GM19438 (cell line): Measurements from ENCODE around the gene FGR.

Source experiments
- ATAC-seq: cut with Tn5 transposase; IDR thresholded peaks from one replicate; pipeline ENCODE4 v1.9.1; 2021; ENCODE audit warnings: low read depth; ENCODE audit not compliant: unreplicated experiment

FGR gene

DNA sequence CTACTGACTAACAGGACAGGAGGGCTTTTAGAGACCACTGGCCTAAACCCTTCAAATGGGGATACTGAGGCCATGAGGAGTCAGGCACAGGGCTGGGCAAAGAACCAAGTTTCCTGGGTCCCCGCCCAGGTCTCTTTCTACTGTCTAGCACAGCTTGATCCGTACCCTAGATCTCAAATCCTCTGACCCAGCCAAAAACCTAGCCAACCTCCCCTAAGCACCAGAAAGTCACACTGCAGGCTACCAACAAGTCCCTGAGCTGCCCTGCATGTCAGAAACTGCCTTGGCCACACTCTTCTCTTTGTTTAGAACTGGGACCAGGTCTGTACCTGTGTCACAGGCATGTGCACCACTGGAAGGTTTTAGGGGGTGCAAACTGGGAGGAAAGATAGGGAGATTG, 64.6 kb downstream of the FGR start:
- no peak for ATAC-seq

DNA sequence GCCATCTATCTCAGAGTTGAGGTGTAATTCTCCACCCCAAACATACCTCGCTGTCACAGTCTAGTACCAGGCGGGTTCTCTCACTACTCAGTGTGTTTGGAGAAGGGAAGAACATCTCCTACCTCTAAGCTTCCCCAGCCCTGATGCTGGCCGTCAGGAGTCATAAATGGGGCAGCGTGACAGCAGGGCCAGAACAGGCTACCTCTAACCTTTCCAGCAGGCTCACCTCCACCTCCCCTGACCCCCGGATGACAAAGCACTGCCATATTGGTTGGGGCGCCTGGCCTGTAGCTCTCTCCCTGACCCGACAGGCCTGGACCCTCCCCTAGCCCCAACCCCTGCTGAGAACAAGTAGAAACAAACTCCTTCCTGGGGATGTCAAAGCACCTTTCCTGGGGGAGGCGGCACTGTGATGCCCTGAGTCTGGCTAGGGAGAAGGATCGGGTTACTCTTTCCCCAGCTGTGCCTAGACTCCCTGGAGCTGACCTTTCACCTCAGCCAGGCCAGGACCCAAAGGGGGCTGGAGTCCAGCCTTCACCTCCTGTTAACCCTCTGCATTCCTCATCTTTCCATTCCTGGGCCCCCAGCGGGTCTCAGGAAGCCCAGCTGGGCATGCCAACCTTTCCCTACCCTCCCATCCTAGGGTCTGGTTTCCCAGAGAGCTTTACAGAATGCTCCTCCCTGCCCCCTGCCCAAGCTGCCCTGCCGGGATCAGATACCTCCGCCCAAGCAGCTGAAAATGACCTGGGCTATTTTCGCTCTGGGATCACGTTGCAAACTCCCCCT, 65.3 kb downstream of the FGR start:
- ATAC-seq: no peak

DNA sequence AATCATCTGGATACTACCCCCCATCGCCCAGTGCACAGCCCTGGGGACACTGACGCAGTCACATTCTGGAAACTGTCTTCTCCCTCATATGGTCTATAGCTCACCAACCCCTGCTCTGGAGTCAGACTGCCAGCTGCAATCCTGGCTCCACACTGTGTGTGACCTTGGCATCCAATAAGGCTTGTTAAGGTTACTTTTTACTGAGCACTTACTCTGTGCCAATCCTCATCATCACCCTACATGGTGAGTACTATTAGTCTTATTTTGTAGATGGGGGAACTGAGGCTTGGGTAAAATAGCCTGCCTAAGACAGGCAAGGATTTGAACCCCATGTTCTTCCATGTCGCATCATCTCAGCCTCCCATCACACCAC, 65.9 kb downstream of the FGR start:
- ATAC-seq: no peak

DNA sequence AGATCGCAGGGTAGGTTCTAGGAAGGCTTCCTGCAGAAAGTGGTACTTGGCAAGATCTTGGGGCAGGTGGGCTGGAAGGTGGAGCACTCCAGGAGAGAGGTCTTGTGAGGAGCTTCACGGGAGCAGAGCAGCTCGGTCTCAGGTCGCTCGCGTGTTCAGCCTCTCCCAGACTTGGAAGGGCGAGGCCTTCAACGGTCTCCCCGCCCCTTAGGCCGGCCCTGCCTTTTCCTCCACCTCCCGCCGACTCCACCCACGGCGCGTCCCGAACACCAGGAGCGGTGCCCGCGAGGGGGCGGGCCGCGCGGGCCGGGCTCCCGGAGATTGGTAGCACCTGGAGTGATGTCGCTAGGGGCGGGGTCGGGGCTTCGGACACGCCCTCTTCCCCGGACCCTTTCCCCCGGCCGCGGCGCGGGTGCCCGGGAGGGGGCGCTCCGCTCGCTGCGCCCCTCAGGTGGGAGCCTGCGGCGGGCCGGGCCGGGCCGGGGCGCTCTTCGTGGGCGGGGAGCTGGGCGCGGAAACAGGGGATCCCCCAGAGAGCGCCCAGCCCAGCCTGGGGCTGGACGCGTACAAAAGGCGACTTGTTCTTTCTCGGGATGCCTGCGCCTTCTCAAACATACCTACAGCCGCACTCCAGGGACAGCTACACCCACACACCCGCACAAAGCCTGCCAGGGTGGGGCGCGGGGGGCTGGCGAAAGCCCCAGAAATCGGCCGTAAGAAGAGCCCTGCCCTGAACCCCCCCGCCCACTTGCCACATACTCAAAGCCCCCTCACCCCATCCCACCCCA, 66.5 kb downstream of the FGR start:
- ATAC-seq: peak; percentile 91

DNA sequence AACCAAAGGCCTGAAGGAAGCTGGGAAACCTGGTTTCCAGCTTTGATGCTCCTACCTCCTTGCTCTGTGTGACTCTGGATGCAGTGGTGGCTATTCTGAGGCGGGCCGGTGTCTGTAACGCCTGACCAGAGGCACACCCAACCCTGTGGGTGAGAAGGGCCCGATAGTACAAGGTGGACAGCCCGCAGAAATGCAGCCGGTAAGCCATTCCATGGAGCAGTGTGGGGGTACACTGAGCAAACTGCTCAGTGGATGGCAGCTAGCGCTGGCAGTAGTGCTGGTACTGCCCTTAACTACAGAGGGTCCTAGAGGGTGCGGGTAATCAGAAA, 67.0 kb downstream of the FGR start:
- no peak for ATAC-seq

DNA sequence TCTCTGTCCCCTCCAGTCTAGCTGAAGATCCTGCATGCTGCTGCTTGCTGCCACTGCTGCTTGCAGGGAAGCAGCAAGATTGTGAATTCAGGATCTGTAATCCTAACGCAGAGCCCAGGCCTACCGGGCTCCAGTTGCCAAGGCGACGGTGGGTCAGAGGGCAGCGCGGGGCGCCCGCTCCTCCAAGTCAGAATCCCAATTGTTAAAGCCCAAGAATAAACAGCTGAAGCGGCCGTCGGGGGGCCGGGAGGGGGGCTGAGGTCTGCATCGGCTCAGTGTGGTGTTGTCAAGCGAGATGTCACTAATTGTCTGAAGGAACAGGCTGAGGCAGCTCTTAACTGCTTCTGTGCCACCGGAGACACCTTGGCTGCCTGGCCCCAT, 67.8 kb downstream of the FGR start:
- no peak for ATAC-seq

DNA sequence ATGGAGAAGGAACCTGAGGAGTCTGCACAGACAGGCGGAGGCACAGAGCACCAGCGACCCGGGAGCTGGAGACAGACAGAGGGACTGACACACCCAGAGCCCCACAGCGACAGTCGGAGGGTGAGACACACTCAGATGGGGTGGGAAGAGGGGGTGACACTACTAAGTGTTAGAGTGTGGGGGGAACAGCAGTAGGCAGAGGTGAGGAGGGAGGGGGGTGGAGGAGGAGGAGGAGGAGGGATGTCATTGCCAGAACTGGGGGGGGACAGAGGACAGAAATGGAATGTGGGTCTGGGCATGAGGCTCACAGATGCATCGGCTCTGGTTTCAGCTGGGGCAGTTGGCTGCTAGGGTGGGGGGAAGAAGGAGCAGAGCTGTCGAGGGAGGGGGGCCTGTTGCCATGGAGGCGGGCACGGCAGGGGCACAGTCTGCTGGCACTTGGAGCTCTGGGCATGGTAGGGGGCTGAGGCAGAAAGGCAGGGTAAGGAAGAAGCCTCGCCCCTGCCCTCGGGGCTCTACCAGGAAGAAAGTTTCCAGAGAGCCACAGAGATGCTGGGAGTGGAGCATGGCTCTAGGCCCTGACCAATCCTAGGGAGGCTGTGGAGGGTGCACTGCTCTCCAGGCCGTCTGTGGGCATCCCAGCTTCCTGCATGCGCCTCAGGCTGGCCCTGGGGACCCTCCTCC, 68.4 kb downstream of the FGR start:
- no peak for ATAC-seq

DNA sequence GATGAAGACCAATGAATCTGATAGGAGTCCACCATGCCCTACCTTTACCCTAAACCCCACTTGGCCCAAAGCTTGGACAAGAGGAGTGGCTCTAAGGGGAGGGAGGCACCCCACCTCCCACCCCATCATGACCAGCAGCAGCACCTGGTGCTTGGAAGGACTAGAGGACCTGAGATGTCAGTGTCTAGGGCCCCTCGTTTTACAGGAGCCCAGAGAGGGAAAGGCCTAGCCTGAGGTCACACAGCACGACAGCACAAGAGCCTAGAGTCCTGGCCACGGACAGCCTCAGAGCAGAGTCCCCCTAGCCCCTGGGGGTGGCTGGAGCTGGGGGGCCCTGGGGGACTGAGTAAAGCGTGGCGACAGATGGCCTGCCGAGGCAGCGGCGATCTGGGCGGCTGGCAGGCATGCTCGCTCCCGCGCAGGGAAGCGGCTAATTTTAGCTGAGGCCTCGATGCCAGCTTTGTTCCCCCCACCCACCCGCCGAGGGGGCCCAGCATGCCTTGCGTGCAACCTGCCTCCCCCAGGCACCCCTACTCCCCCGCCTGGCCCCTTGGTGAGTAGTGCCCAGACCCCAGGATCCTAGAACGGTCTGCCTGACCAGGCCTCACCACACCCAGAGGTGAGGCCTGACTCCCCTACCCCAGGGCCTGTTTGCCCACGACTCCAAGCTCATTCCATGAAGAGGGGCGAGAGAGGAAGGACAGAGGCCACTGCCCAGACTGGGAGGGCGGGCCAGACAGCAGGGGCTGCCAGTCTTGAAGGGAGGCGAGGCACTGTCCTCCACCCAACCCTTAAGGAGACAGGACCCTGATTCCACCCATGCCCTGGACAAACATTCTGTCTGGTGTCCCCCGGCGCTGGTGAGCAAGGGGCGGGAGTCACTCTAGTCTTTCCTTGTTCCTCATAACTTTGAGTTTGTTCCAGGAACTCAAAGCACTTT, 70.0 kb downstream of the FGR start:
- ATAC-seq: no peak

DNA sequence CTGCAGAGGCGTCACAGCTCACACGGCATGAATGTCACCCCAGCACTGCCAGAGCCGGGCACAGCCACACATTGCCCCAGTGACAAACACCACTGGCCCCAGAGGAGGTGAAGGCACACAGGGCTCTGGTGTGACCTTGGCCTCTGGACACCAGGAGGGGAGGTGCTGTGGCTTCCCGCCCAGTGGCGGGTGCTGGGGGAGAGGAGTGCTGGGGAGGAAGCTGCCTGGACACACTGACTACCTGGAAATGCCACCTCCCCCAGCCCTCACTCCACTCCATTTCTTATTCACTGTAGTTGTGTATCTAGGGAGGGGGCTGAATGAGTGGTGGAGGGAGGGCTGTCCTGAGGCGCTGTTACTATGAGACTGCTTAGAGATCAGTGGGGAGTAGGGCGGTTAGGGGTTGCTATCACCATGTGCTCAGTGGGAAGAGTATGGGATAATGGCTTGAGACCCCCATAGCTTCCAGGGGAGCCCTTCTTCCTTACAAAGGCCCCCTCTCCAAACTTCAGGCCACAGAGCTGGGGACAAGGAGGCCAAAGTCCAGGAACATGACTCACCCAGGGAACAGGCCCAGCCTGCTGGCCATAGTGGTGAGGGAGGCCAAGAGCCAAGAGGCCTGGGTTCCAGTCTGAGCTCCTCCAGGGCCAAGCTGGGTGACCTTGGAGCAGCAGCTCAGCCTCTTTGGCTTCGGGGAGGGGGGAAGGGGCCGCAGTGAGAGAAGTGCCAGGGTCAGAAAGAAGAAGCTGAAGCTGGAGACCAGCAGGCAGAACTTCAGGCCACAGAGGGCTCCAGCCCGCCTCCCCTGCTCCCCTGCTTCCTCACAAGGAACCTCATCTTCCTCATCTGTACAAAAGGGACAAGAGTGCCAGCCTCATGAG, 71.2 kb downstream of the FGR start:
- no peak for ATAC-seq

DNA sequence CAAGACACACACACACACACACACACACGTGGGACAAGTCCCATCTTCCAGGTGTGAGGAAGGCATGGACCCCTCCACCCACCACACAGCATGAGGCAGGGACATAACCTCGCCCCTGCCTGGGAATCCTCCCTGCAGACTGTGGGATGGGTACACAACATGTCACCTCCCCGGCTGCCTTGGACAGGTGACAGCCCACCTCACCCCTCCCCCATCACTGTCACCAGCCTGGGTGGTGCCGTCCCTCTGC, 71.7 kb downstream of the FGR start:
- no peak for ATAC-seq

DNA sequence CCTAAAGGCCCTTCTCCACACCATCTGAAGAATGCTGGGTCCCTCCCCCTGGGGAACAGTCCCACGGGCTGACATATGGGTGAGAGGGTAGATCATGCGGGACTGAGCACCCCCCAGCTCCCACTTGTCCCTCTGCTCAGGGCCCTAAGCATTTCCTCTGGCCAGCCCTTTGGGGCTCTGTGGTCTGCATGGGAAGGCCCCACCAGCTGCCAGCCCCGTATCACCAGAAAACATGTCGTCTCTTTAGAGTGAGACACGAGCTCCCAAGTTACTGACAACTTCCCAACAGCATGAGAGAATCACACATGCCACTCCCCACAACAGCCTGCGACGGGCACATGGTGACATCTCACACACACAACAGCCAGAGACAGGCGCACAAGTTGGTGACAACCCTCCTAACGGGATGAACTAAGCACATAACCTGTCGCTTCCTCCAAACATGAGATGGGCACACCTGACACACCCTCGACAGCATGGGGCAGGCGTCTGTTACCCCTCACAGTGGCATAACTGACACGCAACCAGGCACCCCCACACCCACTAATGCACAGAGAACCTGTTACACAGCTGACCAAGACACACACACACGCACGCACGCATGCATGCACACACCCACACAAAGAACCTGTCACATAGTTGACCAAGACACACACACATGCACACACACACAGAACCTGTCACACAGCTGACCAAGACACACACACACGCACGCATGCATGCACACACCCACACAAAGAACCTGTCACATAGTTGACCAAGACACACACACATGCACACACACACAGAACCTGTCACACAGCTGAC, 72.2 kb downstream of the FGR start:
- ATAC-seq: no peak
